H1 (cell line): ENCODE data around the gene GRIN2C. TPM values are rescaled to one million over a fixed set of nuclear protein-coding genes. Genes with fewer than 3 reads are reported as not detected.

Experiments used
- CTCF ChIA-PET: fragments of 300-600 bp; sonication (Branson Sonifier 250); formaldehyde crosslinking; loops from one replicate; lab custom pipeline; 2021; ENCODE audit not compliant: partially characterized antibody; lab: Charles Lee
- POLR2A ChIA-PET: fragments of 300-600 bp; sonication (Branson Sonifier 250); formaldehyde crosslinking; loops from one replicate; lab custom pipeline; 2021; ENCODE audit warnings: inconsistent platforms; ENCODE audit not compliant: partially characterized antibody; lab: Charles Lee
- DNase-seq, 2 experiments: peaks; one replicate each; pipeline versions ENCODE4 v3.0.0 to v3.0.0-alpha.2; 2010 to 2022; ENCODE audit warnings: low spot score in 2 of 2, low read depth in 1 of 2, mixed read lengths in 1 of 2
- FAIRE-seq: peaks from 2 replicates; lab custom pipeline; 2011; peaks lifted over from hg19 to GRCh38; lab: Jason Lieb, UNC
- H2AFZ ChIP-seq: 2 replicates; pipeline ENCODE4 v1.8.1; 2012; ENCODE audit warnings: low read length, inconsistent platforms
- H2AK5ac ChIP-seq: 2 replicates; pipeline ENCODE4 v1.6.1; 2013; ENCODE audit warnings: low read depth, low read length
- H2BK120ac ChIP-seq: replicated peaks from 2 replicates; pipeline ENCODE3; 2013; ENCODE audit warnings: low read depth, low read length, inconsistent platforms
- H2BK12ac ChIP-seq: 2 replicates; pipeline ENCODE4 v1.6.1; 2013; ENCODE audit warnings: low read depth, low read length
- H2BK15ac ChIP-seq: 2 replicates; pipeline ENCODE4 v1.6.1; 2013; ENCODE audit warnings: low read length
- H2BK20ac ChIP-seq: 2 replicates; pipeline ENCODE4 v1.6.1; 2013; ENCODE audit warnings: low read length
- H2BK5ac ChIP-seq: 2 replicates; pipeline ENCODE4 v1.6.1; 2013; ENCODE audit warnings: low read depth, low read length
- H3K14ac ChIP-seq: 2 replicates; pipeline ENCODE4 v1.6.1; 2013; ENCODE audit warnings: inconsistent platforms; ENCODE audit not compliant: insufficient read length
- H3K18ac ChIP-seq: 2 replicates; pipeline ENCODE4 v1.6.1; 2013; ENCODE audit warnings: low read length; ENCODE audit errors: extremely low read depth
- H3K23ac ChIP-seq: 2 replicates; pipeline ENCODE4 v1.6.1; 2013; ENCODE audit warnings: inconsistent platforms; ENCODE audit not compliant: insufficient read length
- H3K23me2 ChIP-seq: 2 replicates; pipeline ENCODE4 v1.6.1; 2013; ENCODE audit warnings: low read depth, low read length
- H3K27ac ChIP-seq: 2 replicates; pipeline ENCODE4 v1.6.1; 2011; ENCODE audit warnings: low read depth, low read length, inconsistent platforms
- H3K27me3 ChIP-seq, 4 experiments: replicated peaks in 1 of 4; 1 replicate in 1 of 4; 2 replicates in 3 of 4; pipeline versions ENCODE4 v1.6.1 to v1.8.1; 2011 to 2013; ENCODE audit warnings: low read length in 3 of 4, mild to moderate bottlenecking in 3 of 4, inconsistent platforms in 2 of 4, mixed read lengths in 2 of 4, moderate library complexity in 1 of 4; ENCODE audit not compliant: control insufficient read depth in 3 of 4, insufficient read depth in 3 of 4; ENCODE audit errors: extremely low read depth in 1 of 4
- H3K36me3 ChIP-seq, 4 experiments: 2 replicates each; pipeline versions ENCODE4 v1.6.1 to v1.8.1; 2011 to 2013; ENCODE audit warnings: mild to moderate bottlenecking in 4 of 4, low read length in 3 of 4, moderate library complexity in 2 of 4, control low read depth in 1 of 4, inconsistent platforms in 1 of 4; ENCODE audit not compliant: insufficient read depth in 4 of 4, control insufficient read depth in 2 of 4
- H3K4ac ChIP-seq: replicated peaks from 2 replicates; pipeline ENCODE3; 2013; ENCODE audit warnings: low read length, low read depth, mixed read lengths, inconsistent platforms; ENCODE audit not compliant: insufficient read length
- H3K4me1 ChIP-seq, 4 experiments: replicated peaks in 1 of 4; 1 replicate in 1 of 4; 2 replicates in 3 of 4; pipeline versions ENCODE4 v1.6.1 to v1.8.1; 2011 to 2013; ENCODE audit warnings: low read length in 3 of 4, inconsistent platforms in 2 of 4, mixed read lengths in 1 of 4; ENCODE audit not compliant: insufficient read depth in 4 of 4, control insufficient read depth in 3 of 4
- H3K4me2 ChIP-seq, 2 experiments: 2 replicates each; pipeline versions ENCODE4 v1.6.1 to v1.8.1; 2011 to 2013; ENCODE audit warnings: low read depth in 2 of 2, low read length in 2 of 2, control low read depth in 1 of 2, inconsistent platforms in 1 of 2, mild to moderate bottlenecking in 1 of 2; ENCODE audit not compliant: insufficient read depth in 1 of 2
- H3K4me3 ChIP-seq, 4 experiments: fragments of 200-600, 300-600 bp in 1 of 4; sonication (generic), shearing (Covaris generic), sonication (Bioruptor Twin) in 1 of 4; 2 replicates each; pipeline versions ENCODE4 v1.5.1 to v1.8.1; 2011 to 2016; ENCODE audit warnings: low read length in 4 of 4, low read depth in 3 of 4, control low read depth in 2 of 4, inconsistent platforms in 2 of 4, mild to moderate bottlenecking in 2 of 4, mixed read lengths in 1 of 4, moderate library complexity in 1 of 4; ENCODE audit not compliant: insufficient read depth in 2 of 4; ENCODE audit errors: extremely low read depth in 1 of 4
- H3K56ac ChIP-seq: replicated peaks from 2 replicates; pipeline ENCODE3; 2013; ENCODE audit warnings: low read depth, mild to moderate bottlenecking, mixed read lengths, low read length, inconsistent platforms; ENCODE audit not compliant: insufficient read length
- H3K79me1 ChIP-seq: 2 replicates; pipeline ENCODE4 v1.6.1; 2013; ENCODE audit warnings: low read depth, low read length, control low read depth
- H3K79me2 ChIP-seq, 2 experiments: 2 replicates each; pipeline versions ENCODE4 v1.6.1 to v1.8.1; 2012 to 2013; ENCODE audit warnings: low read length in 2 of 2, mild to moderate bottlenecking in 2 of 2, inconsistent platforms in 1 of 2; ENCODE audit not compliant: insufficient read depth in 2 of 2, control insufficient read depth in 1 of 2
- H3K9ac ChIP-seq, 4 experiments: replicated peaks in 1 of 4; 1 replicate in 1 of 4; 2 replicates in 3 of 4; pipeline versions ENCODE4 v1.6.1 to v1.8.1; 2011 to 2013; ENCODE audit warnings: low read depth in 3 of 4, low read length in 3 of 4, control low read depth in 2 of 4, mild to moderate bottlenecking in 2 of 4, moderate library complexity in 2 of 4, inconsistent platforms in 1 of 4; ENCODE audit errors: extremely low read depth in 1 of 4
- H3K9me3 ChIP-seq, 2 experiments: 2 replicates each; pipeline versions ENCODE4 v1.6.1 to v1.8.1; 2012 to 2013; ENCODE audit warnings: mild to moderate bottlenecking in 2 of 2, moderate library complexity in 2 of 2, control low read depth in 1 of 2, inconsistent platforms in 1 of 2, low read depth in 1 of 2, low read length in 1 of 2, mixed read lengths in 1 of 2; ENCODE audit not compliant: insufficient read depth in 2 of 2
- H4K20me1 ChIP-seq, 2 experiments: replicated peaks in 1 of 2; 2 replicates each; pipeline versions ENCODE3 to v1.8.1; 2011 to 2013; ENCODE audit warnings: inconsistent platforms in 2 of 2, low read length in 2 of 2, mild to moderate bottlenecking in 1 of 2; ENCODE audit not compliant: insufficient read depth in 2 of 2, control insufficient read depth in 1 of 2
- H4K5ac ChIP-seq: 2 replicates; pipeline ENCODE4 v1.6.1; 2013; ENCODE audit warnings: low read length, low read depth, mixed read lengths, inconsistent platforms; ENCODE audit not compliant: insufficient read length
- H4K8ac ChIP-seq: 2 replicates; pipeline ENCODE4 v1.8.0; 2013; ENCODE audit warnings: mild to moderate bottlenecking, moderate library complexity, low read length, inconsistent platforms; ENCODE audit not compliant: insufficient read depth; ENCODE audit errors: extremely low read depth
- H4K91ac ChIP-seq: replicated peaks from 2 replicates; pipeline ENCODE3; 2013; ENCODE audit warnings: low read length, mixed read lengths, inconsistent platforms; ENCODE audit not compliant: insufficient read length
- CHD2 ChIP-seq: IDR thresholded peaks from 2 replicates; pipeline ENCODE4 v1.6.1; 2012; ENCODE audit warnings: low read length, improper control_type of control experiment
- TCF12 ChIP-seq: IDR thresholded peaks from 2 replicates; pipeline ENCODE4 v1.6.1; 2011; ENCODE audit warnings: low read depth, mild to moderate bottlenecking, low read length
- TEAD4 ChIP-seq: IDR thresholded peaks from 2 replicates; pipeline ENCODE4 v1.6.1; 2012; ENCODE audit warnings: low read depth, low read length, inconsistent platforms, mixed read lengths
- ZNF274 ChIP-seq: IDR thresholded peaks from 2 replicates; pipeline ENCODE4 v1.7.0; 2012; ENCODE audit warnings: low read length, borderline replicate concordance; ENCODE audit errors: extremely low read depth
- WGBS, 2 experiments: shearing (Covaris generic) in 1 of 2; methylation state at CpG; one replicate each; pipeline versions ENCODE4 v1.1.6 to v1.1.7; 2013 to 2015; ENCODE audit warnings: low lambda C conversion rate in 2 of 2, mixed read lengths in 2 of 2, inconsistent platforms in 1 of 2, low coverage in 1 of 2, missing lambda C conversion rate in 1 of 2; ENCODE audit not compliant: insufficient replicate concordance in 2 of 2, insufficient coverage in 1 of 2, insufficient read length in 1 of 2; ENCODE audit errors: extremely low coverage in 1 of 2, missing lambda C conversion rate in 1 of 2; 5-methylcytosine and 5-hydroxymethylcytosine counted together
- polyA plus RNA-seq, 7 experiments: library from polyadenylated mRNA; depleted of rRNA in 3 of 7; stranded (reverse) in 5 of 7; unstranded in 2 of 7; fragments of >200 nt in 5 of 7; fragments of 200-250 nt in 2 of 7; gene quantifications; 1 replicate in 5 of 7; 2 replicates in 1 of 7; 4 replicates in 1 of 7; pipeline versions ENCODE4 v1.2.1 to v1.2.3, GENCODE V29; 2011 to 2013; ENCODE audit warnings: missing spikeins in 2 of 7, mixed read lengths in 2 of 7
- total RNA-seq: library from RNA; stranded (reverse); fragmentation: NEBNext Ultra II Directional; extraction: Animal tissue kit (Norgen Biotek cat#: 25700); gene quantifications from 2 replicates; pipeline ENCODE4 v1.2.1, GENCODE V29; 2021

The GRIN2C gene
- total and polyA plus RNA-seq, 2 of the 8 experiments (the other 6 are each of a cell fraction or from before 2014, with no cell fraction given), result 0.06 to 0.07 TPM

GRCh38 chr17:74801896-74802295, 57.8 kb downstream of the GRIN2C start:
- H3K4ac ChIP-seq, result no peak overlapping the region
- no peak overlapping the region for H2BK12ac ChIP-seq
- H2AK5ac ChIP-seq, result no peak overlapping the region
- no peak overlapping the region for H4K8ac ChIP-seq
- H3K18ac ChIP-seq, result no peak overlapping the region
- no peak overlapping the region for H3K27ac ChIP-seq
- H2BK20ac ChIP-seq, result no peak overlapping the region
- H3K56ac ChIP-seq, result no peak overlapping the region
- no peaks in the 10 kb centered on the region for H3K79me1 ChIP-seq
- H3K27me3 ChIP-seq, result no peaks in the 10 kb centered on the region
- H4K5ac ChIP-seq, result no peak overlapping the region
- WGBS, 2 experiments, result 83% methylated on average over 8 of the region's 8 CpGs; no CpG with 5 or more reads in 1 of the 2 experiments
- H2BK15ac ChIP-seq, result no peak overlapping the region
- H2BK120ac ChIP-seq, result no peak overlapping the region
- H2BK5ac ChIP-seq, result no peak overlapping the region
- no peaks in the 10 kb centered on the region; a peak in 1 of 7 replicates for H3K4me1 ChIP-seq
- FAIRE-seq, result no peak
- H3K79me2 ChIP-seq, result no peaks in the 10 kb centered on the region
- no peak overlapping the region for H4K91ac ChIP-seq
- peaks cover 0 to 18% (median 1%) of the 10 kb centered on the region in 4 experiments; a peak in 6 of 8 replicates for H3K36me3 ChIP-seq
- H3K4me3 ChIP-seq, result no peak overlapping the region
- no peak overlapping the region for H3K9ac ChIP-seq
- H2AFZ ChIP-seq, result no peak overlapping the region
- no peak for TF ChIP-seq TCF12
- TF ChIP-seq CHD2, result no peak
- no peak for TF ChIP-seq TEAD4
- no peak for TF ChIP-seq ZNF274
- no peaks in the 10 kb centered on the region for H3K23me2 ChIP-seq
- H3K14ac ChIP-seq, result no peak overlapping the region
- no peak overlapping the region for H3K23ac ChIP-seq
- H4K20me1 ChIP-seq, result peaks cover 5 to 19% of the 10 kb centered on the region in 2 experiments
- no peak for DNase-seq
- no peaks in the 10 kb centered on the region for H3K9me3 ChIP-seq
- H3K4me2 ChIP-seq, result no peak overlapping the region
- CTCF ChIA-PET, result interaction anchor here (1.0 to 99.6 kb wide), 3 partner anchors 11 to 42 kb away, joined by 4 to 2981 read pairs (median 18); partner anchors contain the start of genes FDXR and GRIN2C
- POLR2A ChIA-PET, result no interaction called here
